Osteocyte (in vitro differentiated cells): ENCODE data around the gene SNX5. TPM values are rescaled to one million over a fixed set of nuclear protein-coding genes. Genes with fewer than 3 reads are reported as not detected.

Experiments used
- DNase-seq: peaks from one replicate; pipeline ENCODE4 v3.0.0; 2021; ENCODE audit warnings: mixed read lengths; ENCODE audit not compliant: unreplicated experiment; ENCODE audit errors: extremely low spot score
- H3K27ac Mint-ChIP-seq: one replicate; pipeline ENCODE4 v1.8.0; 2021; ENCODE audit warnings: mild to moderate bottlenecking, mixed read lengths; ENCODE audit not compliant: unreplicated experiment
- H3K27me3 Mint-ChIP-seq: one replicate; pipeline ENCODE4 v1.8.0; 2021; ENCODE audit warnings: mixed read lengths; ENCODE audit not compliant: unreplicated experiment
- H3K36me3 Mint-ChIP-seq: one replicate; pipeline ENCODE4 v1.8.0; 2021; ENCODE audit warnings: mixed read lengths; ENCODE audit not compliant: unreplicated experiment
- H3K4me1 Mint-ChIP-seq: one replicate; pipeline ENCODE4 v1.8.0; 2021; ENCODE audit warnings: mixed read lengths; ENCODE audit not compliant: unreplicated experiment
- H3K4me3 Mint-ChIP-seq: one replicate; pipeline ENCODE4 v1.8.0; 2021; ENCODE audit warnings: mild to moderate bottlenecking, moderate library complexity, mixed read lengths; ENCODE audit not compliant: unreplicated experiment
- H3K9me3 Mint-ChIP-seq: one replicate; pipeline ENCODE4 v1.8.0; 2021; ENCODE audit warnings: mixed read lengths; ENCODE audit not compliant: unreplicated experiment
- CTCF ChIP-seq: fragments of 200-600 bp; sonication (generic); IDR thresholded peaks from 2 replicates; pipeline ENCODE4 v1.5.0; 2021; ENCODE audit warnings: antibody characterized with exemption, mild to moderate bottlenecking, moderate library complexity
- long read RNA-seq: library from polyadenylated mRNA; unstranded; transcript quantifications from one replicate; pipeline ENCODE4 v2.0.0, GENCODE V29; 2021
- total RNA-seq: library from RNA; stranded (reverse); gene quantifications from 2 replicates; pipeline ENCODE4 v1.2.1, GENCODE V29; 2021

The SNX5 gene
- total RNA-seq: 140 and 147 TPM in 2 replicates
- long read RNA-seq, transcript SNX5-201 (13 exons, 2,270 nt): major isoform, 238 of 514 reads
- long read RNA-seq, transcript SNX5-202 (14 exons, 2,288 nt): minor isoform, 170 of 514 reads
- long read RNA-seq, transcript SNX5-214 (13 exons, 2,025 nt): minor isoform, 11 of 514 reads
- long read RNA-seq, partial matches to known transcripts: 48 of 514 reads
- long read RNA-seq, other reads (novel, unspliced or antisense): 40 of 514 reads

- peak; percentile 99 for DNase-seq
- H3K36me3 Mint-ChIP-seq: peaks cover 17% of the 10 kb centered on the region
- H3K27me3 Mint-ChIP-seq: no peaks in the 10 kb centered on the region
- H3K27ac Mint-ChIP-seq: peak within 1 kb of the TSS; percentile 99
- TF ChIP-seq CTCF: no peak
- H3K4me3 Mint-ChIP-seq: peak within 1 kb of the TSS; percentile 81
- H3K4me1 Mint-ChIP-seq: peaks cover 69% of the 10 kb centered on the region
- H3K9me3 Mint-ChIP-seq: no peaks in the 10 kb centered on the region
Measured at GRCh38 chr20:17968366-17969277, at the start of gene SNX5, which contains the start of gene MGME1. SNX5 (minus strand) TSS chr20:17968794; CDS start chr20:17968425, 369 bp downstream. MGME1 (plus strand) TSS chr20:17969018; CDS start chr20:17969860, 842 bp downstream.

GRCh38 chr20:18018100-18018499, 49.5 kb upstream of the SNX5 start:
- H3K4me3 Mint-ChIP-seq: no peak overlapping the region
- DNase-seq: no peak
- no peaks in the 10 kb centered on the region for H3K4me1 Mint-ChIP-seq
- H3K27ac Mint-ChIP-seq: no peak overlapping the region
- H3K27me3 Mint-ChIP-seq: peaks cover 26% of the 10 kb centered on the region
- TF ChIP-seq CTCF: no peak
- H3K9me3 Mint-ChIP-seq: no peaks in the 10 kb centered on the region
- no peaks in the 10 kb centered on the region for H3K36me3 Mint-ChIP-seq

- no peaks in the 10 kb centered on the region for H3K9me3 Mint-ChIP-seq
- no peak for DNase-seq
- no peaks in the 10 kb centered on the region for H3K4me1 Mint-ChIP-seq
- no peak for TF ChIP-seq CTCF
- H3K4me3 Mint-ChIP-seq: no peak overlapping the region
- no peak overlapping the region for H3K27ac Mint-ChIP-seq
- H3K27me3 Mint-ChIP-seq: peaks cover 26% of the 10 kb centered on the region
- no peaks in the 10 kb centered on the region for H3K36me3 Mint-ChIP-seq
Measured at GRCh38 chr20:18016772-18017171, 48.2 kb upstream of the SNX5 start.

GRCh38 chr20:18014411-18014810, 45.8 kb upstream of the SNX5 start:
- TF ChIP-seq CTCF: no peak
- Mint-ChIP-seq H3K4me3 (no peak overlapping the region), H3K9me3 (no peaks in the 10 kb centered on the region), H3K27ac (no peak overlapping the region), H3K27me3 (peaks cover 16% of the 10 kb centered on the region), H3K4me1 (peaks cover 3% of the 10 kb centered on the region), H3K36me3 (no peaks in the 10 kb centered on the region)
- DNase-seq: no peak

- Mint-ChIP-seq H3K4me1 (peaks cover 3% of the 10 kb centered on the region), H3K4me3 (no peak overlapping the region), H3K36me3 (no peaks in the 10 kb centered on the region), H3K9me3 (no peaks in the 10 kb centered on the region), H3K27ac (no peak overlapping the region), H3K27me3 (peaks cover 3% of the 10 kb centered on the region)
- TF ChIP-seq CTCF: no peak
- no peak for DNase-seq
Measured at GRCh38 chr20:18012901-18013300, 44.3 kb upstream of the SNX5 start.
